NCI-H2196 treated with DMSO at 0.1 percent for 48 hours (cell line): ENCODE measurements around the gene RAB23.

Experiments
- DNase-seq: peaks from one replicate; lab custom pipeline; 2025; ENCODE audit not compliant: unreplicated experiment; lab: John Stamatoyannopoulos, UW

Gene RAB23

GRCh38 chr6:57138026-57138425 is 84.1 kb downstream of the RAB23 start:
- DNase-seq, result no peak

GRCh38 chr6:57137350-57137749 is 84.8 kb downstream of the RAB23 start:
- DNase-seq, result no peak
